Natural killer cell (primary cell): ENCODE measurements around the gene RXFP4. TPM values are rescaled to one million over a fixed set of nuclear protein-coding genes. Genes with fewer than 3 reads are reported as not detected.

Experiments used
- ATAC-seq, 3 donors: fragments of 150-1000 bp in 2 of 3; fragments of 200-7000 bp in 1 of 3; cut with Tn5 transposase; 1 replicate in 1 of 3; 2 replicates in 2 of 3; pipeline ENCODE4 v1.10.0; 2021; ENCODE audit warnings: mild to moderate bottlenecking in 2 of 3, moderate library complexity in 2 of 3
- DNase-seq, 2 donors: peaks; one replicate each; pipeline versions ENCODE4 v3.0.0 to v3.0.0-alpha.2; 2013 to 2021; ENCODE audit warnings: mixed read lengths in 1 of 2
- H3K27ac ChIP-seq: one replicate; pipeline ENCODE4 v1.5.1; 2013; ENCODE audit warnings: mild to moderate bottlenecking, low read length
- H3K27me3 ChIP-seq: one replicate; pipeline ENCODE4 v1.6.1; 2013; ENCODE audit warnings: low read length; ENCODE audit not compliant: control insufficient read depth, insufficient read depth
- H3K36me3 ChIP-seq: one replicate; pipeline ENCODE4 v1.6.1; 2013; ENCODE audit warnings: low read length; ENCODE audit not compliant: control insufficient read depth, insufficient read depth
- H3K4me1 ChIP-seq: one replicate; pipeline ENCODE4 v1.6.1; 2013; ENCODE audit warnings: low read length; ENCODE audit not compliant: control insufficient read depth, insufficient read depth
- H3K4me3 ChIP-seq: one replicate; pipeline ENCODE4 v1.5.1; 2013; ENCODE audit warnings: low read length
- H3K9me3 ChIP-seq: one replicate; pipeline ENCODE4 v1.6.1; 2013; ENCODE audit warnings: low read length; ENCODE audit not compliant: control insufficient read depth, insufficient read depth
- H3K27ac Mint-ChIP-seq, 2 donors: one replicate each; pipeline ENCODE4 v1.8.0; 2022; ENCODE audit warnings: mild to moderate bottlenecking in 2 of 2, mixed read lengths in 2 of 2, moderate library complexity in 1 of 2
- H3K27me3 Mint-ChIP-seq, 2 donors: one replicate each; pipeline ENCODE4 v1.8.0; 2022; ENCODE audit warnings: low read depth in 2 of 2, mixed read lengths in 2 of 2
- H3K36me3 Mint-ChIP-seq: one replicate; pipeline ENCODE4 v1.8.0; 2022; ENCODE audit warnings: mixed read lengths
- H3K4me1 Mint-ChIP-seq, 2 donors: one replicate each; pipeline ENCODE4 v1.8.0; 2022; ENCODE audit warnings: mixed read lengths in 2 of 2
- H3K4me3 Mint-ChIP-seq: one replicate; pipeline ENCODE4 v1.8.0; 2022; ENCODE audit warnings: mild to moderate bottlenecking, moderate library complexity, mixed read lengths
- H3K9me3 Mint-ChIP-seq, 2 donors: one replicate each; pipeline ENCODE4 v1.8.0; 2022; ENCODE audit warnings: mixed read lengths in 2 of 2
- WGBS: methylation state at CpG from one replicate; pipeline ENCODE4 v1.1.7; 2013; ENCODE audit warnings: missing lambda C conversion rate; ENCODE audit not compliant: insufficient coverage; 5-methylcytosine and 5-hydroxymethylcytosine counted together
- intact Hi-C: fragments of 100-400 bp; cut with micrococcal nuclease; formaldehyde crosslinking; loops from one replicate; pipeline ENCODE4 v1.14.2; 2022
- total RNA-seq, 4 donors: library from RNA; stranded (reverse); fragments of 120-200 nt in 1 of 4; gene quantifications; one replicate each; pipeline versions ENCODE4 v1.2.3 to v1.2.4, GENCODE V29; 2013 to 2022
- TF ChIP-seq, protein P1 (sequence below): fragments of 200-600 bp; IDR thresholded peaks from one replicate; pipeline ENCODE4 v1.8.0; 2022; ENCODE audit warnings: antibody characterized with exemption

The RXFP4 gene
- total RNA-seq, 3 donors from 2014 or later (not counting 1 experiment from before 2014, with no cell fraction given) = not detected

DNA sequence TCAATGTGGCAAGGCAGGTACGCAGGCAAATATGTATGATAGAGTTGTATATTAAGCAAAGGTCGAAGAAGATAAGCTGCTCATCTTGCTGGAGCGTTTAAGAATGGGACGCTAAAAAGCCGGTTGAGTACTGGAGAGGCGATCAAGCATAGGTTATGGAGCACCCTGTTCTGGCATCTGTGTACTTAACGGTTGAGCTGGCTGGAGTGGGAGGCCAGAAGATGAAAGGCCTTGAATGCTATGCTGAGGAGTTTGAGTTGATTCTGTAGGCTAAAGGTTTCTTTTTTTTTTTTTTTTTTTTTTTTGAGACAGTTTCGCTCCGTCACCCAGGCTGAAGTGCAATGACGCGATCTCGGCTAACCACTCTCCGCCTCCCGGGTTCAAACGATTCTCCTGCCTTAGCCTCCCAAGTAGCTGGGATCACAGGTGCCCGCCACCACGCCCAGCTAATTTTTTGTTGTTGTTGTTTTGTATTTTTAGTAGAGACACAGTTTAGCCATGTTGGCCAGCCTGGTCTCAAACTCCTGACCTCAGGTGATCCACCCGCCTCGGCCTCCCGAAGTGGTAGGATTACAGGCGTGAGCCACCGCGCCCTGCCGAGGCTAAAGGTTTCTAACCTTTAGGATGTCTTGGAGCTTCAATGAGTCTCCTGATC, 6.4 kb upstream of the RXFP4 start:
- Histone ChIP-seq H3K27ac (peak overlapping the region; percentile 92), H3K9me3 (no peaks in the 10 kb centered on the region), H3K36me3 (peaks cover 26% of the 10 kb centered on the region), H3K4me1 (peaks cover 34% of the 10 kb centered on the region), H3K4me3 (peak overlapping the region; percentile 52), H3K27me3 (no peaks in the 10 kb centered on the region)
- Mint-ChIP-seq H3K4me1 (peaks cover 18% of the 10 kb centered on the region in 2 donors), H3K27ac (no peak overlapping the region), H3K4me3 (no peak overlapping the region), H3K9me3 (no peaks in the 10 kb centered on the region), H3K27me3 (no peaks in the 10 kb centered on the region), H3K36me3 (no peaks in the 10 kb centered on the region)
- ATAC-seq (no peak), DNase-seq (no peak)
- TF ChIP-seq, protein P1, sequence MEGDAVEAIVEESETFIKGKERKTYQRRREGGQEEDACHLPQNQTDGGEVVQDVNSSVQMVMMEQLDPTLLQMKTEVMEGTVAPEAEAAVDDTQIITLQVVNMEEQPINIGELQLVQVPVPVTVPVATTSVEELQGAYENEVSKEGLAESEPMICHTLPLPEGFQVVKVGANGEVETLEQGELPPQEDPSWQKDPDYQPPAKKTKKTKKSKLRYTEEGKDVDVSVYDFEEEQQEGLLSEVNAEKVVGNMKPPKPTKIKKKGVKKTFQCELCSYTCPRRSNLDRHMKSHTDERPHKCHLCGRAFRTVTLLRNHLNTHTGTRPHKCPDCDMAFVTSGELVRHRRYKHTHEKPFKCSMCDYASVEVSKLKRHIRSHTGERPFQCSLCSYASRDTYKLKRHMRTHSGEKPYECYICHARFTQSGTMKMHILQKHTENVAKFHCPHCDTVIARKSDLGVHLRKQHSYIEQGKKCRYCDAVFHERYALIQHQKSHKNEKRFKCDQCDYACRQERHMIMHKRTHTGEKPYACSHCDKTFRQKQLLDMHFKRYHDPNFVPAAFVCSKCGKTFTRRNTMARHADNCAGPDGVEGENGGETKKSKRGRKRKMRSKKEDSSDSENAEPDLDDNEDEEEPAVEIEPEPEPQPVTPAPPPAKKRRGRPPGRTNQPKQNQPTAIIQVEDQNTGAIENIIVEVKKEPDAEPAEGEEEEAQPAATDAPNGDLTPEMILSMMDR = no peak
- 93% methylated on average over 24 of the region's 24 CpGs for WGBS
- intact Hi-C loops = loop anchor here (1.0 to 2.0 kb wide), 3 partner anchors 24 to 74 kb away; partner anchors contain the start of gene RIT1

DNA sequence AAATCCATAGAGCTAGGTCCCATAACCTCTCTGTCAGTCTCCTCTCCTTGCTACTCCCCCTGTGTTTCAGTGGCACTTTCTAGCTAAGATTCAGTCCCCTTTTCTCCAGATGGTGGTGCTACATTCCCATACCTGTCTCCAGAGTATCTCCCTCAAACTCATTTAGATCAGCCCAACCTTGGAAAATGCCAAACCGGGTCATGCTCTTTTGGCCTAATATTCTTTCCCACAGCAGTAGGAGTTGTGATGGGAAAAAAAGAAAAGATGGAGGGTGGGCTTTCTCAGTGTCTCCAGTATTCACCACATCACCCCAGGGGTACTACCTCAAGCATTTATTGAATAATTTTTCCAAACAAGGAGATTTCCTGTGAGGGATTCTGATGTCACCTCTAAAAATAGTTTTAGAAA, 3.2 kb upstream of the RXFP4 start:
- no peaks in the 10 kb centered on the region for H3K27me3 ChIP-seq
- no peaks in the 10 kb centered on the region for H3K9me3 ChIP-seq
- no peaks in the 10 kb centered on the region for H3K36me3 Mint-ChIP-seq
- peak overlapping the region in 1 of 2 donors; percentile 29 for H3K27ac Mint-ChIP-seq
- TF ChIP-seq, protein P1 = peak; percentile 28
- H3K36me3 ChIP-seq = no peaks in the 10 kb centered on the region
- no peaks in the 10 kb centered on the region for H3K9me3 Mint-ChIP-seq
- peaks cover 23 to 25% of the 10 kb centered on the region in 2 donors for H3K4me1 Mint-ChIP-seq
- DNase-seq (peak in 1 of 2 donors; percentile 76), ATAC-seq (no peak)
- no peak overlapping the region for H3K4me3 Mint-ChIP-seq
- no peaks in the 10 kb centered on the region for H3K27me3 Mint-ChIP-seq
- no CpG with 5 or more reads among the region's 1 CpG for WGBS
- no peak overlapping the region for H3K4me3 ChIP-seq
- H3K27ac ChIP-seq = no peak overlapping the region
- intact Hi-C loops = loop anchor here (1.0 kb wide), 1 partner anchor 51 kb away; no protein-coding TSS in a partner anchor
- peaks cover 48% of the 10 kb centered on the region for H3K4me1 ChIP-seq

DNA sequence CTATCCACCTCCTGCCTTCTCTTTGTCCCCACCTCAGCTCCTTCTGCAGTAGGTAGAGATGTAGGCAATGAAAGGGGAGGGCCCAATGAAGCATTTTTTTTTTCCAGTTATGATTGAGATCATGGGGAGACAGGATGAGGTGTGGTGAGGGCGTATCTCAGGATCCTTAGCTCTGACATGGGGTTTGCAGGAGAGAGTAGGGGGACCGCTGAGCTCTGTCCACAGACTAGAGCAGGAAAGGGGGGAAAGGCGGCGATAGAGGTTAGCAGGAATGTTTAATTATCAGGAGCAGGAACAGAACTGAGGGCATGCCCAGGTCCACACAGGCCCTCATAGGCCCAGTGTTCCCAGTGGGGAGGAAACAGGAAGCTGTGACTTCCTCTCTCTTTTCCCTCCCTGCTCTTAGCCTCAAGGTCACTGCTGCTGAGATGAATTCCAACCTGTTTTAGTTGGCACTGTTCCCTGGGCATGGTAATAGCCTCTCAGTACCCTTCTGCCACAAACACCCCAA, 901 bp upstream of the RXFP4 start:
- peaks cover 53% of the 10 kb centered on the region for H3K4me1 ChIP-seq
- ATAC-seq (no peak), DNase-seq (no peak)
- no peak overlapping the region for H3K4me3 Mint-ChIP-seq
- no peaks in the 10 kb centered on the region for H3K27me3 ChIP-seq
- no peaks in the 10 kb centered on the region for H3K36me3 ChIP-seq
- 64% methylated on average over 4 of the region's 4 CpGs for WGBS
- H3K27ac ChIP-seq = no peak overlapping the region
- intact Hi-C loops = no loop called here
- peaks cover 23 to 34% of the 10 kb centered on the region in 2 donors for H3K4me1 Mint-ChIP-seq
- no peaks in the 10 kb centered on the region for H3K9me3 ChIP-seq
- TF ChIP-seq, protein P1 = no peak
- no peaks in the 10 kb centered on the region for H3K9me3 Mint-ChIP-seq
- no peaks in the 10 kb centered on the region for H3K27me3 Mint-ChIP-seq
- peak overlapping the region in 1 of 2 donors; percentile 35 for H3K27ac Mint-ChIP-seq
- no peaks in the 10 kb centered on the region for H3K36me3 Mint-ChIP-seq
- no peak overlapping the region for H3K4me3 ChIP-seq
